ENCODE measurements around the gene PREB.

DNA sequence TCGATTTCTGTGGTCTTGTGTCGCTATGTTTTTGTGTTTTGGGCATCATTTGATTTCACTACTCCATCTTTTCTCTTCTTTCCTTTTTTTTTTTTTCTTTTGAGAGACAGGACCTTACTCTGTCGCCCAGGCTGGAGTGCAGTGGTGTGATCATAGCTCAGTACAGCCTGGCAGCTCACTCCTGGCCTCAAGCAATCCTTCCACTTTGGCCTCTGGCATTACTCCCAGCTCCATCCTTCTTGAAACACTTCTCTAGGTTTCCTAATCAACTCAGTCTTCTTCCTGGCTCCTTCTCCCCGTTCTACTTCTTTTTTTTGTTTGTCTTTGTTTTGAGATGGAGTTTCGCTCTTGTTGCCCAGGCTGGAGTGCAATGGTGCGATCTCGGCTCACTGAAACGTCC lies 40.9 kb upstream of the PREB start:
- no peak for TF ChIP-seq CTCF (conservative IDR thresholded peaks at IDR 0.05; ENCODE audit: low read length)
- TF ChIP-seq EZH2phosphoT487 (IDR thresholded peaks at IDR 0.05; ENCODE audit: borderline replicate concordance, low read depth, low read length) = no peak
